ENCODE data around the gene CCDC78.
"Not testable (repeated sequence)": the region's sequence is repeated elsewhere in the genome, so short reads cannot be mapped to it uniquely, and the experiment has no call there.

Gene CCDC78

GRCh38 chr16:760545-761343 is 34.5 kb upstream of the CCDC78 start, which contains the start of gene MSLN:
MSLN (plus strand) TSS chr16:760734; CDS start chr16:762681, 1,947 bp downstream.
- in situ Hi-C loops (cut with MboI; ENCODE audit: low sequenced_read_pairs, unreplicated experiment) = no loop called here
- no peak for TF ChIP-seq CTCF (IDR thresholded peaks at IDR 0.05; ENCODE audit: borderline replicate concordance, control extremely low read depth, extremely low read depth, insufficient read depth, missing control alignments)
- no peak for DNase-seq (ENCODE audit: low spot score)

GRCh38 chr16:760065-760464 is 33.8 kb upstream of the CCDC78 start:
- in situ Hi-C loops (cut with MboI; ENCODE audit: low sequenced_read_pairs, unreplicated experiment) = no loop called here
- DNase-seq (ENCODE audit: low spot score) = no peak
- TF ChIP-seq CTCF (IDR thresholded peaks at IDR 0.05; ENCODE audit: borderline replicate concordance, control extremely low read depth, extremely low read depth, insufficient read depth, missing control alignments) = no peak

- no peak for TF ChIP-seq CTCF (IDR thresholded peaks at IDR 0.05; ENCODE audit: borderline replicate concordance, control extremely low read depth, extremely low read depth, insufficient read depth, missing control alignments)
- in situ Hi-C loops (cut with MboI; ENCODE audit: low sequenced_read_pairs, unreplicated experiment) = no loop called here
- DNase-seq (ENCODE audit: low spot score) = no peak
These were observed 33.1 kb upstream of the CCDC78 start for GRCh38 chr16:759110-759910.

- no peak for TF ChIP-seq CTCF (IDR thresholded peaks at IDR 0.05; ENCODE audit: borderline replicate concordance, control extremely low read depth, extremely low read depth, insufficient read depth, missing control alignments)
- no peak for DNase-seq (ENCODE audit: low spot score)
- in situ Hi-C loops (cut with MboI; ENCODE audit: low sequenced_read_pairs, unreplicated experiment) = no loop called here
These were observed 30.2 kb upstream of the CCDC78 start for GRCh38 chr16:756428-756827.

GRCh38 chr16:754656-755055 is 28.4 kb upstream of the CCDC78 start:
- DNase-seq (ENCODE audit: low spot score) = no peak
- no peak for TF ChIP-seq CTCF (IDR thresholded peaks at IDR 0.05; ENCODE audit: borderline replicate concordance, control extremely low read depth, extremely low read depth, insufficient read depth, missing control alignments)
- in situ Hi-C loops (cut with MboI; ENCODE audit: low sequenced_read_pairs, unreplicated experiment) = no loop called here

GRCh38 chr16:754121-754607 is 27.9 kb upstream of the CCDC78 start:
- in situ Hi-C loops (cut with MboI; ENCODE audit: low sequenced_read_pairs, unreplicated experiment); DNase-seq (ENCODE audit: low spot score): not testable (repeated sequence)

- DNase-seq (ENCODE audit: low spot score) = no peak
- in situ Hi-C loops (cut with MboI; ENCODE audit: low sequenced_read_pairs, unreplicated experiment) = no loop called here
- no peak for TF ChIP-seq CTCF (IDR thresholded peaks at IDR 0.05; ENCODE audit: borderline replicate concordance, control extremely low read depth, extremely low read depth, insufficient read depth, missing control alignments)
These were observed 25.7 kb upstream of the CCDC78 start for GRCh38 chr16:752007-752312.

All from GM13976 (cell line).